Body of pancreas (tissue), 4 donors: ENCODE results near the gene NCAM1.

ENCODE experiments used
- POLR2A ChIP-seq, 3 donors: fragments of 450-650 bp; IDR thresholded peaks; one replicate each; pipeline ENCODE4 v1.6.1; 2016; ENCODE audit warnings: antibody characterized with exemption in 3 of 3, mild to moderate bottlenecking in 2 of 3
- TF ChIP-seq, protein P1 (sequence below), 7 experiments: fragments of 450-650 bp in 4 of 7; fragments of 200-600 bp in 3 of 7; sonication (generic) in 3 of 7; IDR thresholded peaks; one replicate each; pipeline ENCODE4 v1.5.1; 2016 to 2019; ENCODE audit warnings: antibody characterized with exemption in 7 of 7

DNA sequence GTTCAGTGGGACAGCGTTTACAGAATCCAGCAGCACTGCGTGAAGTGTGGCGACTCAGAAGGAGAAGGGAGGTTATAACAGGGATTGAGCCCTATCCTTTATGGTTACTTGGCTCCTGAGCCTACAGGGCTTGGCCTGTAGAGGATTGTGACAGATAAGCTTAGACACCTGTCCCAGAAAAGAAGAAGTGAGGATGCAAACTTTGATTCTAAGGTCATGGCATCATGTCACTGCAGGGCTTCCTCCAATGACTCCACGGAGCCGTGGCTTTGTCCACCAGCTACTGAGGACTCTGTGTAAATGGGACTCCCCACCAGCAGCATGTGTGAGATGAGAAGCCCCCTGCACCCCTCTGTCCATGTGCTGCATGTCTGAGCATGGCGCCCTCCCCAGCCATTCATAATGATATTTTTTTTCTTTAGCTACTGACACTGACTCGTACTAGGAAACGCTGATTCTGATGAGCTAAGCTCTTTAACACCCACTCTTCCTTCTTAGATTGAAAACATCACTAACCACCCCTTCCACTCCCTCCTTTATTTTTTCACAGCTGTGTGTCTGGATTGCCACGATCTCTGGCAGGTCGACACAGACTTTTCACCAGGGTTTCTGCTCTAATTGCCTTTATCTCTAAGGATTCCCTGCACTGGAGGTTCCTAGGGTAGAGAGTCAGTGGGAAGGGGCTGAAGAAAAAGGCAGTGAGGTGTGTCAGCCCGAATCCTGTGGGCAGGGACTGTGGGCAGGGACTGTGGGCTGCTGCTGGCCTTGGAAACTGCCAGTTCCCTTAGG lies 287.7 kb downstream of the NCAM1 start:
- TF ChIP-seq, protein P1, sequence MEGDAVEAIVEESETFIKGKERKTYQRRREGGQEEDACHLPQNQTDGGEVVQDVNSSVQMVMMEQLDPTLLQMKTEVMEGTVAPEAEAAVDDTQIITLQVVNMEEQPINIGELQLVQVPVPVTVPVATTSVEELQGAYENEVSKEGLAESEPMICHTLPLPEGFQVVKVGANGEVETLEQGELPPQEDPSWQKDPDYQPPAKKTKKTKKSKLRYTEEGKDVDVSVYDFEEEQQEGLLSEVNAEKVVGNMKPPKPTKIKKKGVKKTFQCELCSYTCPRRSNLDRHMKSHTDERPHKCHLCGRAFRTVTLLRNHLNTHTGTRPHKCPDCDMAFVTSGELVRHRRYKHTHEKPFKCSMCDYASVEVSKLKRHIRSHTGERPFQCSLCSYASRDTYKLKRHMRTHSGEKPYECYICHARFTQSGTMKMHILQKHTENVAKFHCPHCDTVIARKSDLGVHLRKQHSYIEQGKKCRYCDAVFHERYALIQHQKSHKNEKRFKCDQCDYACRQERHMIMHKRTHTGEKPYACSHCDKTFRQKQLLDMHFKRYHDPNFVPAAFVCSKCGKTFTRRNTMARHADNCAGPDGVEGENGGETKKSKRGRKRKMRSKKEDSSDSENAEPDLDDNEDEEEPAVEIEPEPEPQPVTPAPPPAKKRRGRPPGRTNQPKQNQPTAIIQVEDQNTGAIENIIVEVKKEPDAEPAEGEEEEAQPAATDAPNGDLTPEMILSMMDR (IDR thresholded peaks at IDR 0.05), result no peak
- no peak for TF ChIP-seq POLR2A (IDR thresholded peaks at IDR 0.05)
